Measurements from ENCODE around the gene ASCL5. TPM values are rescaled to one million over a fixed set of nuclear protein-coding genes. Genes with fewer than 3 reads are reported as not detected.
A peak's percentile ranks its signal among the peaks of the same experiment; 100 is the strongest.

ASCL5 gene
- total RNA-seq, 1 donor, result not detected

GRCh38 chr1:201153474-201154388, 26.7 kb upstream of the ASCL5 start:
- DNase-seq (ENCODE audit: low read depth), result no peak
- H3K4me3 ChIP-seq (ENCODE audit: low read depth, low read length), result peak overlapping the region; percentile 85
- no peak for TF ChIP-seq CTCF (IDR thresholded peaks at IDR 0.05; ENCODE audit: insufficient read depth, low read length)

- H3K4me3 ChIP-seq (ENCODE audit: low read depth, low read length), result no peak overlapping the region
- DNase-seq (ENCODE audit: low read depth), result peak; percentile 39
- TF ChIP-seq CTCF (IDR thresholded peaks at IDR 0.05; ENCODE audit: insufficient read depth, low read length), result peak; percentile 40
Measured at GRCh38 chr1:201149400-201149799, 22.4 kb upstream of the ASCL5 start.

GRCh38 chr1:201147396-201148015, 20.5 kb upstream of the ASCL5 start:
- TF ChIP-seq CTCF (IDR thresholded peaks at IDR 0.05; ENCODE audit: insufficient read depth, low read length), result no peak
- no peak for DNase-seq (ENCODE audit: low read depth)
- no peak overlapping the region for H3K4me3 ChIP-seq (ENCODE audit: low read depth, low read length)

- no peak for TF ChIP-seq CTCF (IDR thresholded peaks at IDR 0.05; ENCODE audit: insufficient read depth, low read length)
Measured at GRCh38 chr1:201146626-201147390, 19.8 kb upstream of the ASCL5 start.

GRCh38 chr1:201145816-201146215, 18.8 kb upstream of the ASCL5 start:
- no peak for DNase-seq (ENCODE audit: low read depth)
- H3K4me3 ChIP-seq (ENCODE audit: low read depth, low read length), result no peak overlapping the region
- TF ChIP-seq CTCF (IDR thresholded peaks at IDR 0.05; ENCODE audit: insufficient read depth, low read length), result no peak

More at GRCh38 chr1:201146626-201147390, 19.8 kb upstream of the ASCL5 start:
- no peak overlapping the region for H3K4me3 ChIP-seq (ENCODE audit: low read depth, low read length)
- no peak for DNase-seq (ENCODE audit: low read depth)

- H3K4me3 ChIP-seq (ENCODE audit: low read depth, low read length), result no peak overlapping the region
- TF ChIP-seq CTCF (IDR thresholded peaks at IDR 0.05; ENCODE audit: insufficient read depth, low read length), result no peak
- no peak for DNase-seq (ENCODE audit: low read depth)
Measured at GRCh38 chr1:201145132-201145531, 18.1 kb upstream of the ASCL5 start.

Data from fibroblast of the aortic adventitia (primary cell).